Endothelial cell of umbilical vein (primary cell): ENCODE measurements around the gene MED4.

Experiments
- CTCF ChIP-seq, 2 donors: IDR thresholded peaks; 1 replicate in 1 of 2; 2 replicates in 1 of 2; pipeline ENCODE4 v1.5.1; 2011; ENCODE audit warnings: low read length in 2 of 2, mild to moderate bottlenecking in 2 of 2, moderate library complexity in 2 of 2, control low read depth in 1 of 2, inconsistent platforms in 1 of 2, low read depth in 1 of 2; ENCODE audit not compliant: insufficient read depth in 1 of 2; ENCODE audit errors: extremely low read depth in 1 of 2
- EZH2 ChIP-seq: IDR thresholded peaks from 2 replicates; pipeline ENCODE4 v1.6.1; 2012; ENCODE audit warnings: borderline replicate concordance, low read depth, mild to moderate bottlenecking, moderate library complexity, low read length, inconsistent platforms; ENCODE audit not compliant: severe bottlenecking
- MAX ChIP-seq: IDR thresholded peaks from 2 replicates; pipeline ENCODE4 v1.6.1; 2011; ENCODE audit not compliant: insufficient read depth, insufficient read length

- TF ChIP-seq EZH2 (no peak), CTCF (IDR thresholded peaks at IDR 0.05; ENCODE audit: extremely low read depth in 1 of 2, insufficient read depth in 1 of 2, low read depth in 1 of 2, low read length in 2 of 2) (no peak), MAX (no peak)
These were observed 8.6 kb downstream of the MED4 start for GRCh38 chr13:48086272-48086671.
